Panc1 (cell line): ENCODE data around the gene SIRPB1. TPM values are rescaled to one million over a fixed set of nuclear protein-coding genes. Genes with fewer than 3 reads are reported as not detected.

ENCODE experiments used
- ATAC-seq: fragments of 200-7000 bp; cut with Tn5 transposase; 2 replicates; pipeline ENCODE4 v1.9.1; 2020; ENCODE audit warnings: mild to moderate bottlenecking, moderate library complexity
- BruUV-seq: library from RNA; stranded (reverse); fragments of 400-500 nt; replicated peaks from 2 replicates; lab custom pipeline; 2021; lab: Mats Ljungman, UMichigan
- CTCF ChIA-PET: fragments of 300-600 bp; sonication (Branson Sonifier 250); formaldehyde crosslinking; loops from one replicate; lab custom pipeline; 2022; ENCODE audit warnings: antibody characterized with exemption; lab: Charles Lee
- POLR2A ChIA-PET: fragments of 300-600 bp; sonication (Branson Sonifier 250); formaldehyde crosslinking; loops from one replicate; lab custom pipeline; 2022; ENCODE audit warnings: antibody characterized with exemption; lab: Charles Lee
- DNase-seq: peaks from one replicate; pipeline ENCODE4 v3.0.0-alpha.2; 2010; ENCODE audit warnings: low read depth, low spot score
- H3K27ac ChIP-seq: 2 replicates; pipeline ENCODE4 v1.5.1; 2011; ENCODE audit warnings: mild to moderate bottlenecking, low read length, inconsistent platforms
- H3K27me3 ChIP-seq: fragments of 200-500 bp; sonication (Bioruptor generic); 2 replicates; pipeline ENCODE4 v1.6.0; 2014; ENCODE audit warnings: low read length, inconsistent platforms; ENCODE audit not compliant: control insufficient read depth, insufficient read depth
- H3K36me3 ChIP-seq: fragments of 200-500 bp; sonication (Bioruptor generic); 2 replicates; pipeline ENCODE4 v1.5.1; 2014; ENCODE audit warnings: inconsistent platforms, mild to moderate bottlenecking, low read length, moderate library complexity; ENCODE audit not compliant: control insufficient read depth, insufficient read depth
- H3K4me1 ChIP-seq: 2 replicates; pipeline ENCODE4 v1.5.1; 2011; ENCODE audit warnings: inconsistent platforms, mild to moderate bottlenecking, low read length, moderate library complexity; ENCODE audit not compliant: control insufficient read depth, insufficient read depth
- H3K4me3 ChIP-seq, 2 experiments: 2 replicates each; pipeline ENCODE4 v1.5.1; 2011 to 2012; ENCODE audit warnings: low read depth in 2 of 2, low read length in 2 of 2, mild to moderate bottlenecking in 2 of 2, inconsistent platforms in 1 of 2, moderate library complexity in 1 of 2
- H3K9me3 ChIP-seq: fragments of 200-500 bp; sonication (Bioruptor generic); 2 replicates; pipeline ENCODE4 v1.5.1; 2014; ENCODE audit warnings: low read depth, mild to moderate bottlenecking, inconsistent platforms, low read length, moderate library complexity; ENCODE audit not compliant: control insufficient read depth, insufficient read depth
- CTCF ChIP-seq: fragments of 450-650 bp; IDR thresholded peaks from 2 replicates; pipeline ENCODE4 v1.5.1; 2017; ENCODE audit warnings: mild to moderate bottlenecking
- POLR2AphosphoS5 ChIP-seq: IDR thresholded peaks from 2 replicates; pipeline ENCODE4 v1.6.1; 2012; ENCODE audit warnings: mild to moderate bottlenecking, low read depth, low read length, moderate library complexity
- SIN3A ChIP-seq: IDR thresholded peaks from 2 replicates; pipeline ENCODE4 v1.6.1; 2012; ENCODE audit warnings: low read depth, mild to moderate bottlenecking, low read length, moderate library complexity, borderline replicate concordance; ENCODE audit not compliant: insufficient read depth
- TCF7L2 ChIP-seq: IDR thresholded peaks from 2 replicates; pipeline ENCODE4 v1.6.1; 2011; ENCODE audit warnings: mild to moderate bottlenecking, low read depth, low read length, inconsistent platforms
- in situ Hi-C: cut with HindIII; loops from 2 replicates; pipeline ENCODE4 v1.10.0; 2016; ENCODE audit warnings: low sequenced_read_pairs, low pct_unique_long_range_greater_than_20kb
- intact Hi-C: fragments of 100-400 bp; cut with micrococcal nuclease; formaldehyde crosslinking; loops from one replicate; pipeline ENCODE4 v1.10.0; 2022; ENCODE audit not compliant: unreplicated experiment
- total RNA-seq: library from RNA; stranded (reverse); gene quantifications from one replicate; pipeline ENCODE4 v1.2.1, GENCODE V29; 2021; ENCODE audit not compliant: unreplicated experiment
- TF ChIP-seq, protein P1 (sequence below), 2 experiments: IDR thresholded peaks; 2 replicates each; pipeline ENCODE4 v1.6.1; 2011 to 2012; ENCODE audit warnings: low read depth in 2 of 2, control low read depth in 1 of 2, low read length in 1 of 2, mild to moderate bottlenecking in 1 of 2, moderate library complexity in 1 of 2; ENCODE audit not compliant: insufficient read depth in 1 of 2

SIRPB1 gene
- total RNA-seq, 1 experiment from 2014 or later, result 0.72 TPM

- POLR2A ChIA-PET, result no interaction called here
These were observed 47.8 kb upstream of the SIRPB1 start for GRCh38 chr20:1667502-1668085.

DNA sequence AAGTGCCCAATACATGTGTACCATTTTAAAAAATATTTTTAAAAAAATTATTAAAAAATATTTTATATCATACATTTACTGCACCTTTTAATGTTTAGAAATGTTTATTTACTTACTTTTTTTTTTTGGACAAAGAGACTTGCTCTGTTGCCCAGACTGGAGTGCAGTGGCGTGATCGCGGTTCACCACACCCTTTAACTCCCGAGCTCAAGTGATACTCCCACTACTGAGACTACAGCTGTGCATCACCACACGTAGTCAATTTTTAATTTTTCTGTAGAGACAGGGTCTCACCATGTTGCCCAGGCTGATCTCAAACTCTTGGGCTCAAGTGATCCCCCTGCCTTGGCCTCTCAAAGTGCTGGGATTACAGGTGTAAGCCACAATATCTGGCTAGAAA is 47.0 kb upstream of the SIRPB1 start:
- DNase-seq, result no peak
- no peaks in the 10 kb centered on the region for H3K4me1 ChIP-seq
- in situ Hi-C loops, result no loop called here
- H3K9me3 ChIP-seq, result no peaks in the 10 kb centered on the region
- ATAC-seq, result no peak
- H3K4me3 ChIP-seq, result no peak overlapping the region
- H3K27ac ChIP-seq, result no peak overlapping the region
- H3K36me3 ChIP-seq, result no peaks in the 10 kb centered on the region
- peaks cover 6% of the 10 kb centered on the region for H3K27me3 ChIP-seq
- no TSS peak for BruUV-seq
- ChIA-PET CTCF (no interaction called here), POLR2A (no interaction called here)
- TF ChIP-seq, protein P1, sequence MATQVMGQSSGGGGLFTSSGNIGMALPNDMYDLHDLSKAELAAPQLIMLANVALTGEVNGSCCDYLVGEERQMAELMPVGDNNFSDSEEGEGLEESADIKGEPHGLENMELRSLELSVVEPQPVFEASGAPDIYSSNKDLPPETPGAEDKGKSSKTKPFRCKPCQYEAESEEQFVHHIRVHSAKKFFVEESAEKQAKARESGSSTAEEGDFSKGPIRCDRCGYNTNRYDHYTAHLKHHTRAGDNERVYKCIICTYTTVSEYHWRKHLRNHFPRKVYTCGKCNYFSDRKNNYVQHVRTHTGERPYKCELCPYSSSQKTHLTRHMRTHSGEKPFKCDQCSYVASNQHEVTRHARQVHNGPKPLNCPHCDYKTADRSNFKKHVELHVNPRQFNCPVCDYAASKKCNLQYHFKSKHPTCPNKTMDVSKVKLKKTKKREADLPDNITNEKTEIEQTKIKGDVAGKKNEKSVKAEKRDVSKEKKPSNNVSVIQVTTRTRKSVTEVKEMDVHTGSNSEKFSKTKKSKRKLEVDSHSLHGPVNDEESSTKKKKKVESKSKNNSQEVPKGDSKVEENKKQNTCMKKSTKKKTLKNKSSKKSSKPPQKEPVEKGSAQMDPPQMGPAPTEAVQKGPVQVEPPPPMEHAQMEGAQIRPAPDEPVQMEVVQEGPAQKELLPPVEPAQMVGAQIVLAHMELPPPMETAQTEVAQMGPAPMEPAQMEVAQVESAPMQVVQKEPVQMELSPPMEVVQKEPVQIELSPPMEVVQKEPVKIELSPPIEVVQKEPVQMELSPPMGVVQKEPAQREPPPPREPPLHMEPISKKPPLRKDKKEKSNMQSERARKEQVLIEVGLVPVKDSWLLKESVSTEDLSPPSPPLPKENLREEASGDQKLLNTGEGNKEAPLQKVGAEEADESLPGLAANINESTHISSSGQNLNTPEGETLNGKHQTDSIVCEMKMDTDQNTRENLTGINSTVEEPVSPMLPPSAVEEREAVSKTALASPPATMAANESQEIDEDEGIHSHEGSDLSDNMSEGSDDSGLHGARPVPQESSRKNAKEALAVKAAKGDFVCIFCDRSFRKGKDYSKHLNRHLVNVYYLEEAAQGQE (IDR thresholded peaks at IDR 0.05; ENCODE audit: insufficient read depth in 1 of 2, low read depth in 2 of 2, low read length in 1 of 2), result no peak
- no peak for TF ChIP-seq SIN3A
- TF ChIP-seq TCF7L2, result no peak
- no peak for TF ChIP-seq CTCF
- TF ChIP-seq POLR2AphosphoS5, result no peak
- intact Hi-C loops, result no loop called here

More at GRCh38 chr20:1667502-1668085, 47.8 kb upstream of the SIRPB1 start:
- BruUV-seq, result no TSS peak
- intact Hi-C loops, result no loop called here
- no peaks in the 10 kb centered on the region for H3K4me1 ChIP-seq
- H3K27me3 ChIP-seq, result peaks cover 6% of the 10 kb centered on the region
- DNase-seq (no peak), ATAC-seq (no peak)
- H3K27ac ChIP-seq, result no peak overlapping the region
- H3K36me3 ChIP-seq, result no peaks in the 10 kb centered on the region
- no peak overlapping the region for H3K4me3 ChIP-seq
- in situ Hi-C loops, result no loop called here
- TF ChIP-seq POLR2AphosphoS5, result no peak
- no peak for TF ChIP-seq TCF7L2
- TF ChIP-seq, protein P1 (IDR thresholded peaks at IDR 0.05; ENCODE audit: insufficient read depth in 1 of 2, low read depth in 2 of 2, low read length in 1 of 2), result no peak
- TF ChIP-seq SIN3A, result no peak
- TF ChIP-seq CTCF, result no peak
- H3K9me3 ChIP-seq, result no peaks in the 10 kb centered on the region
- CTCF ChIA-PET, result no interaction called here
